Amniotic epithelial cell (primary cell): ENCODE measurements around the gene PDE7B.

ENCODE experiments used
- DNase-seq: peaks from one replicate; pipeline ENCODE4 v3.0.0-alpha.2; 2010; ENCODE audit warnings: low read depth

The PDE7B gene

GRCh38 chr6:136031982-136032381, 180.5 kb downstream of the PDE7B start:
- peak; percentile 58 for DNase-seq

GRCh38 chr6:136033416-136033815, 181.9 kb downstream of the PDE7B start:
- no peak for DNase-seq

GRCh38 chr6:136034422-136034821, 182.9 kb downstream of the PDE7B start:
- no peak for DNase-seq

- peak; percentile 78 for DNase-seq
These were observed 184.0 kb downstream of the PDE7B start for GRCh38 chr6:136035378-136036070.

GRCh38 chr6:136036071-136036380, 184.5 kb downstream of the PDE7B start:
- DNase-seq, result no peak

GRCh38 chr6:136036601-136037000, 185.1 kb downstream of the PDE7B start:
- DNase-seq, result peak; percentile 37

- no peak for DNase-seq
These were observed 185.9 kb downstream of the PDE7B start for GRCh38 chr6:136037242-136037875.

- peak; percentile 62 for DNase-seq
These were observed 186.5 kb downstream of the PDE7B start for GRCh38 chr6:136037876-136038460.

- DNase-seq, result no peak
These were observed 187.0 kb downstream of the PDE7B start for GRCh38 chr6:136038531-136038930.

- no peak for DNase-seq
These were observed 187.7 kb downstream of the PDE7B start for GRCh38 chr6:136039185-136039584.

- no peak for DNase-seq
These were observed 199.0 kb downstream of the PDE7B start for GRCh38 chr6:136050475-136050874.

GRCh38 chr6:136051140-136051775, 199.8 kb downstream of the PDE7B start:
- peak; percentile 96 for DNase-seq

- peak; percentile 84 for DNase-seq
These were observed 200.5 kb downstream of the PDE7B start for GRCh38 chr6:136052031-136052430.

GRCh38 chr6:136058852-136059251, 207.4 kb downstream of the PDE7B start:
- DNase-seq, result no peak

- no peak for DNase-seq
These were observed 207.8 kb downstream of the PDE7B start for GRCh38 chr6:136059308-136059707.

GRCh38 chr6:136060052-136060451, 208.6 kb downstream of the PDE7B start:
- no peak for DNase-seq

- no peak for DNase-seq
These were observed 209.3 kb downstream of the PDE7B start for GRCh38 chr6:136060759-136061158.

- DNase-seq, result no peak
These were observed 210.2 kb downstream of the PDE7B start for GRCh38 chr6:136061701-136062100.

- peak; percentile 94 for DNase-seq
These were observed 211.6 kb downstream of the PDE7B start for GRCh38 chr6:136063096-136063495.

GRCh38 chr6:136066005-136066404, 214.5 kb downstream of the PDE7B start:
- DNase-seq, result peak; percentile 93

- peak; percentile 63 for DNase-seq
These were observed 216.3 kb downstream of the PDE7B start for GRCh38 chr6:136067731-136068341.

- peak; percentile 78 for DNase-seq
These were observed 217.6 kb downstream of the PDE7B start for GRCh38 chr6:136069119-136069518.

GRCh38 chr6:136070815-136071214, 219.3 kb downstream of the PDE7B start:
- no peak for DNase-seq
